Activated T-helper 1 cell treated with anti-CD3 and anti-CD28 coated beads, Interleukin-12 subunit alpha, Interleukin-12 subunit beta, Interleukin-2, Interleukin-4 antibody, amounts not matched to agents 30 ng/mL and 10 ng/mL and 1 ng/mL, durations not matched to agents 14 hours and 24 hours and 36 hours (primary cell): ENCODE measurements around the gene BICD1. TPM values are rescaled to one million over a fixed set of nuclear protein-coding genes. Genes with fewer than 3 reads are reported as not detected.
"Not testable (repeated sequence)": the region's sequence is repeated elsewhere in the genome, so short reads cannot be mapped to it uniquely, and the experiment has no call there.

Source experiments
- DNase-seq: peaks from one replicate; pipeline ENCODE4 v3.0.0; 2021; ENCODE audit warnings: low spot score
- H3K27ac Mint-ChIP-seq: one replicate; pipeline ENCODE4 v1.8.0; 2021; ENCODE audit warnings: mild to moderate bottlenecking, mixed read lengths
- H3K27me3 Mint-ChIP-seq: one replicate; pipeline ENCODE4 v1.8.0; 2022; ENCODE audit warnings: mild to moderate bottlenecking, moderate library complexity, mixed read lengths; ENCODE audit not compliant: insufficient read depth
- H3K36me3 Mint-ChIP-seq: one replicate; pipeline ENCODE4 v1.8.0; 2021; ENCODE audit warnings: low read depth, mixed read lengths
- H3K4me1 Mint-ChIP-seq: one replicate; pipeline ENCODE4 v1.8.0; 2021; ENCODE audit warnings: low read depth, mixed read lengths
- H3K4me3 Mint-ChIP-seq: one replicate; pipeline ENCODE4 v1.8.0; 2021; ENCODE audit warnings: mild to moderate bottlenecking, moderate library complexity, mixed read lengths
- H3K9me3 Mint-ChIP-seq: one replicate; pipeline ENCODE4 v1.8.0; 2021; ENCODE audit warnings: mixed read lengths
- intact Hi-C: fragments of 100-400 bp; cut with micrococcal nuclease; formaldehyde crosslinking; loops from one replicate; pipeline ENCODE4 v1.15.1; 2024
- total RNA-seq: library from RNA; stranded (reverse); gene quantifications from 2 replicates; pipeline ENCODE4 v1.2.3, GENCODE V29; 2022

Gene BICD1
- total RNA-seq, 1 donor from 2014 or later = 20.9 TPM

DNA sequence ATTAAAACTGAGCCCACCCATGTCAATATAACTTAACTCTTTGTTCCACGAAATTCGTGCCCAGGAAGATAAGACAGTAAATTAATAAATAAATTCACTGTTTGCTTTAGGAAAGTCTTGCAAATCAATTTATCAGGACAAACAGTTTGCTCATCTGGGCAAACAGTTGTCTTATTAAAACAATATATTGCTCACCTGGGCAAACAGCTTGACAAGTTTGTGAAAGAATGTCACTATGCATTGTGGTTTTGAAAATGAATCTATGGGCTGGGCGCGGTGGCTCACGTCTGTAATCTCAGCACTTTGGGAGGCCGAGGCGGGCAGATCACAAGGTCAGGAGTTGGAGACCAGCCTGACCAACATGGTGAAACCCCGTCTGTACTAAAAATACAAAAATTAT lies 80.5 kb downstream of the BICD1 start:
- intact Hi-C loops, H3K4me3 Mint-ChIP-seq, H3K36me3 Mint-ChIP-seq, H3K9me3 Mint-ChIP-seq, H3K27me3 Mint-ChIP-seq, DNase-seq, H3K4me1 Mint-ChIP-seq, H3K27ac Mint-ChIP-seq: not testable (repeated sequence)

DNA sequence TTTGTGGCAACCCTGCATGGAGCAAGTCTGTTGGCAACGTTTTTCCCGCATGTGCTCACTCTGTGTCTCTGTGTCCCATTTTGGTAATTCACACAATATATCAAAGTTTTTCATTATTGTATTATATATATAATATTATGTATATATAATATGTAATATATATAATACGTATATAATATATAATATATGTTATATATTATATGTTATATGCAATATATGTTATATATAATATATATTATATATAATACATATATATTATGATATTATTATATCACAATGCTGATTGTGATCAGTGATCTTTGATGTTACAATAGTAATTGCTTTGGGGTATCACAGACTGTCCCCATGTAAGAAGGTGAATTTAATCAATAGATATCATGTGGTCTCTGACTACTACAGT lies 84.8 kb downstream of the BICD1 start:
- no peaks in the 10 kb centered on the region for H3K4me1 Mint-ChIP-seq
- H3K9me3 Mint-ChIP-seq = peaks cover 38% of the 10 kb centered on the region
- no peaks in the 10 kb centered on the region for H3K27me3 Mint-ChIP-seq
- H3K4me3 Mint-ChIP-seq = no peak overlapping the region
- no peak for DNase-seq
- H3K27ac Mint-ChIP-seq = no peak overlapping the region
- intact Hi-C loops = no loop called here
- H3K36me3 Mint-ChIP-seq = peaks cover 8% of the 10 kb centered on the region

DNA sequence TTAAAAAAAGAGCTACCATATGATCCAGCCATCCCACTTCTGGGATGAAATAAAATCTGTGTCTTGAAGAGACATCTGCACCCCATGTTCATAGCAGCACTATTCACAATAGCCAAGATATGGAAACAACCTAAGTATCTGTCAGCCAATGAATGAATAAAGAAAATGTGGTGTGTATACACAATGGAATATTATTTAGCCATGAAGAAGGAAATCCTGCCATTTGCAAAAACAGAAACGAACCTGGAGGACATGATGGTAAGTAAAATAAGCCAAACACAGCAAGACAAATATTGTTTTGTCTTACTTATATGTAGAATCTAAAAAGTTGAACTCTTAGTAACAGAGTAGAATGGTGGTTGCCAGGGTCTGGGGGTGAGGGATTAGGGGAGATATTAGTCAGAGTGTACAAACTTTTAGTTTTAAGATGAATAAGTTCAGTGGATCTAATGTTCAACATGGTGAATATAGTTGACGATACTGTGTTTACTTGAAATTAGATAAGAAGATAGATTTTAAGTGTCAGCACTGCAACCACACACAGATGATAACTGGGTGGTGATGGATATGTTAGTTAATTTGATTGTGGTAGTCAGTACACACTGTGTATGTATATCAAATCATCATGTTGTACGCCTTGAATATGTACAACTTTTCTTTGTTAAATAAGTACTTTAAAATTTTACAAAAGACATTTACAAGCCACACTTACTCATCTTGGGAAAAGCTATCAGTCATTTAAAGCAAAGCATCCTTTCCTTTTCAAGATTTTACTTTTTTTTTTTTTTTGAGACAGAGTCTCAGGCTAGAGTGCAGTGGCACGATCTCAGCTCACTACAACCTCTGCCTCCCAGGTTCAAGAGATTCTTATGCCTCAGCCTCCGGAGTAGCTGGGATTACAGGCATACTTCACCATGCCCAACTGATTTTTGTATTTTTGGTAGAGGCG lies 89.9 kb downstream of the BICD1 start:
- H3K36me3 Mint-ChIP-seq = peaks cover 8% of the 10 kb centered on the region
- H3K4me3 Mint-ChIP-seq = no peak overlapping the region
- peaks cover 40% of the 10 kb centered on the region for H3K9me3 Mint-ChIP-seq
- H3K27ac Mint-ChIP-seq = no peak overlapping the region
- intact Hi-C loops = no loop called here
- peaks cover 11% of the 10 kb centered on the region for H3K4me1 Mint-ChIP-seq
- H3K27me3 Mint-ChIP-seq = no peaks in the 10 kb centered on the region
- no peak for DNase-seq

DNA sequence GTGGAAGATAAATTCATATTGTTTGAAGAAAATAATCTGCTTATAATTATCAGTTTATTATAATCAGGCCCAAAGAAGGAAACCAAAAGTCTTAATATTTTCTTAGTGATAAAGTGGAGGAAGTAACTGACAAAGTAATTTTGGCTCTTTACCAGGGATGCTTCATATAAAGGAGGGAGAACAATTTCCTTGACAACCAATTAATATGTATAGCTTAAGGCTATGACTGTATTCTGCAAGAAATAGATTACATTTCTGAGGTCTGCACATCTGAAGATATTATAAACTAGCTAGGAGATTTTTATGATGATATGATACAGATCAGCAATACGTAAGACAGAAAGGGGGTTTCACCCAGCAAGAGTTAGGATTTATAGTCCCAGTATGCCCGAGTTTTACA lies 90.8 kb downstream of the BICD1 start:
- Mint-ChIP-seq H3K4me3 (no peak overlapping the region), H3K9me3 (peaks cover 35% of the 10 kb centered on the region), H3K4me1 (peaks cover 11% of the 10 kb centered on the region), H3K27me3 (no peaks in the 10 kb centered on the region), H3K36me3 (peaks cover 8% of the 10 kb centered on the region), H3K27ac (no peak overlapping the region)
- intact Hi-C loops = no loop called here
- no peak for DNase-seq

DNA sequence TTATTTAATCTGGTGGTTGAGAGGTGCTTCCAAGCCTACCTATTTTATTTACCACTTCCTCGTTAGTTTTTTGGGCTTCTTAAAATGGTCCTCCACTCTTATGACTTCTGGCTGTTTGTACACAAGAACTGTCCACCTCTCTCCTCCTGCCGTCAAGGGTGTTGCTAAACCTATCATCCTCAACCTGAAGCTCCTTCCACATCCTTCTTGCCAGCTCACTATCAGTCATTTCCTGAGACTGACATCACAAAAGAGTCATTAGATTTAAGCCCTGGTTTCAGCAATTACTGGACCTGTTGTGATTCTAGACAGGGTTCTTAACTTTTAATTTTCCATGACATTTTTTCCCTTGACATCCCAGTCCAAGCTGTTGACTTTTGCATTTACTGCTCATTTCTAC lies 91.9 kb downstream of the BICD1 start:
- H3K4me1 Mint-ChIP-seq = peaks cover 11% of the 10 kb centered on the region
- H3K9me3 Mint-ChIP-seq = peaks cover 28% of the 10 kb centered on the region
- intact Hi-C loops = no loop called here
- no peaks in the 10 kb centered on the region for H3K27me3 Mint-ChIP-seq
- no peak for DNase-seq
- peaks cover 8% of the 10 kb centered on the region for H3K36me3 Mint-ChIP-seq
- no peak overlapping the region for H3K4me3 Mint-ChIP-seq
- peak overlapping the region; percentile 7 for H3K27ac Mint-ChIP-seq

DNA sequence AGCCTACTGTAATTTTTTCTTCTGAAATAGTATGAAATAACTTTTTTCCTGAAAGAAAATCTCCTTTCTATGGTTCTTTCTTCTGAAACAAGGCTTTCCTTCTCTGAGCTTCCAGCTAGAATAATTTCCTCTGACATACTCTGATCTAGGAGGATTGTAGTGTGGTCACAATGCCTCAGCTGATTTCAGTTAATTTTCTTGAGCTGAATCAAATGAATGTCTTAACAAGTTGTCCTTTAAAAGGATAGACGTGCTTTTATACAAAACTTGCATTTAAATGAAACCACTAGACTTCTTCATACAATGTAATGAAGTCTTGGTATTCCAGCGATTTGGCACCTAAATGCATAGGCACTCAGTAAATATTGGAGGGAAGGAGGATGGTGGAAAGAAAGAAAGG lies 94.4 kb downstream of the BICD1 start:
- intact Hi-C loops = no loop called here
- H3K4me1 Mint-ChIP-seq = peaks cover 11% of the 10 kb centered on the region
- DNase-seq = no peak
- H3K27ac Mint-ChIP-seq = no peak overlapping the region
- H3K4me3 Mint-ChIP-seq = no peak overlapping the region
- H3K27me3 Mint-ChIP-seq = no peaks in the 10 kb centered on the region
- peaks cover 1% of the 10 kb centered on the region for H3K36me3 Mint-ChIP-seq
- H3K9me3 Mint-ChIP-seq = peaks cover 5% of the 10 kb centered on the region

DNA sequence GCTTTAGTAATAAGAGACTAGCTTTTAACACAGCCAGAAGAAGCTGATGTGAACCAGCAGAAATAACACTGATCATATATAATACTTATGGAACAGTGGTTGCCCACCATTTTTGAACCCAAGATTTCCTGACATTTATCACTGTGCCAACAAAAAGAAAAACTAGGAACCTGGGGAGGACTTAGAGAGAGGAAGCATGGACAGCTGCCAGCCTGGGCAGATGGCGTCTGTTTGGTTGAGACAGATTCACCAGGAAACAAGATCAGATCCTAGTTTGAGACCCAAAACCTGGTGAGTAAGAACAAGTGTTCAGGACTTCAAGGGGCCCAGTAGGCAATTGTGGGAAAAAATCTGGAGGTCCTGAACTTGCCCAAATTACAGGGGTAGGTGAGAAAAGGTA lies 95.3 kb downstream of the BICD1 start:
- intact Hi-C loops = no loop called here
- no peak for DNase-seq
- no peak overlapping the region for H3K27ac Mint-ChIP-seq
- H3K36me3 Mint-ChIP-seq = no peaks in the 10 kb centered on the region
- peaks cover 11% of the 10 kb centered on the region for H3K4me1 Mint-ChIP-seq
- no peak overlapping the region for H3K4me3 Mint-ChIP-seq
- no peaks in the 10 kb centered on the region for H3K9me3 Mint-ChIP-seq
- no peaks in the 10 kb centered on the region for H3K27me3 Mint-ChIP-seq

DNA sequence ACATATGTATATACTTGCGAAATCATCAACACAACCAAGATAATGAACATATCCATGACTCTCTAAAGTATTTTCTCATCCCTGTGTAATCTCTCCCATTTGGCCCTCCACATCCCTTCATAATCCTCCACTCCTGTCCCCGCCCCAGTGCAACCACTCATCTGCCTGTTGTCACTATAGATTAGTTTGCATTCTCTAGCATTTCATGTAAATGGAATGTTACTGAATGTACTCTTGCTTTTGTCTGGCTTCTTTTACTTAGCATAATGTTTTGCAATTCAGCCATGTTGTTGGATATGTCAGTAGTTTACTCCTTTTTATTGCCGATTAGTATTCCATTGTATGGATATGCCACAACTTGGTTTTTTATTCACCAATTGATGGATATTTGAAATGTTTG lies 99.1 kb downstream of the BICD1 start:
- no peaks in the 10 kb centered on the region for H3K27me3 Mint-ChIP-seq
- H3K4me1 Mint-ChIP-seq = no peaks in the 10 kb centered on the region
- no peak overlapping the region for H3K27ac Mint-ChIP-seq
- DNase-seq = no peak
- no peak overlapping the region for H3K4me3 Mint-ChIP-seq
- H3K9me3 Mint-ChIP-seq = no peaks in the 10 kb centered on the region
- H3K36me3 Mint-ChIP-seq = no peaks in the 10 kb centered on the region
- intact Hi-C loops = no loop called here

DNA sequence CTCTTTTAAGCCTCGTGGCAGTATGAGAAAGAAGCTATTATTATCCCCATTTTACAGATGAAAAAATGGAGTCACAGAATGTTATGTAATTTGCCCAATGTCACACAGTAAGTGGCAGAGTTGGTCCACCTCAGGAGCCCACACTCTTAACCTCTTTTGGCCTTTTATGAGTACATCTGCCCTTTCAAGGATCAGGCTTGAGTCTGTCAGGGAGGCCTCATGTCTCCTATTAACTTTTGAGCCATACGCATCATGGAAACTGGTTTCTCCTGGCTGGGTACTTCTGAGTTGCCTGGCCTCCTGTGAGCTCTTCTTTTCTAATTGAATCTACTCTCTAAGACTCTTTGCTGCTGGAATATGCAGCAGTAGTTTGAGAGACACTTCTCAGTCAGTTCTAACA lies 101.7 kb downstream of the BICD1 start:
- Mint-ChIP-seq H3K27ac (no peak overlapping the region), H3K4me3 (no peak overlapping the region), H3K9me3 (no peaks in the 10 kb centered on the region), H3K4me1 (no peaks in the 10 kb centered on the region), H3K36me3 (no peaks in the 10 kb centered on the region), H3K27me3 (no peaks in the 10 kb centered on the region)
- DNase-seq = no peak
- intact Hi-C loops = no loop called here

DNA sequence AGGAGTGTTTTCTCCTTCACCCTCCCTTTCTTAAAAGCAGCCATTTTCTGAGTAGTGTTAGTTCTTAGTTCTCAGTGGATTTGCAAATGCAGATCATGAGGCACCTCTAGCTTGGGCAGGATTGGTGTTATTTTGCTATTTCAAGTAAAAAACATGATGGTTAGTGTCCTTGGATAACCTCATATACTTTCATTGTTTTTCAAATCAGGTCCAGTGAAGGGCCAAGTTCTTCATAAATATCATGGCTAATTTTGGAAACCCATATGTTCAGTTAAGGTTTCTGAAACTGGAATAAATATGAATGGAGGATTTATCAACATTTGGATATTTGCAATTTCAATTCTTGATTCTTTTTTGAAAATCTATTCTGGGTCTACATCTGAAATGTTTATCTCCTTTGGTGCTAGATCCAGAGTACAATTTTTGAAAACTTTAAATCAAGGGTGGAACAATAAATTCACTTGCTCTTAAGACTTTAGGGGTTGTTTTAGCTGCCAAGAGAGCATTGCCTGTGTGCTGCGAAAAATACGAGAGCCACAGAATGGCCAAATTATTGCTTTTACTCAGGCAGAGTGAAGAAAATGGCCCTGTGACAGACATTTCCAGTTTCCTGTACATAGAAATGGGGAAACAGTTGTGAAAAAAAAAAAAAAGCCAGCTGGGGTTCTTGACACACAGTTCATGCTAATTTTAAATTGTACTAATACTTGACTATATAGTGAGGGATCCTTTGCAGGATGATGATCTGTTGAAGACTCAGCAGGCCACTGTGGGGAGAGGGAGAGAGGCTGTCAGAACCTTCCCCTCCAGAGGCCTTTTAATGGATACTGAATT lies 104.6 kb downstream of the BICD1 start:
- H3K27ac Mint-ChIP-seq = no peak overlapping the region
- intact Hi-C loops = no loop called here
- DNase-seq = no peak
- H3K4me3 Mint-ChIP-seq = no peak overlapping the region
- no peaks in the 10 kb centered on the region for H3K4me1 Mint-ChIP-seq
- H3K27me3 Mint-ChIP-seq = no peaks in the 10 kb centered on the region
- H3K36me3 Mint-ChIP-seq = no peaks in the 10 kb centered on the region
- no peaks in the 10 kb centered on the region for H3K9me3 Mint-ChIP-seq

DNA sequence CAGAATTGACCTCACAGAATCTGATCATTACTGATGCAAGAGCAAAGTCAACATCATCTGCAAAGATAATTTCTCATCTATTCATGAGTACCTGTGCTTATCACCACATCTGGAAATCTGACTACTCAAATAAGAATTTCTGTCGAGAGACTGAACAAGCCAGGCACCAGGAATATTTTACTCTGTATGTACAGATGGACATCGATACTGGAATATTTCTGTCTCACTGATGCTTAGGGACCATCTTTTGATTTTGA lies 105.2 kb downstream of the BICD1 start:
- intact Hi-C loops = no loop called here
- no peak overlapping the region for H3K4me3 Mint-ChIP-seq
- H3K9me3 Mint-ChIP-seq = no peaks in the 10 kb centered on the region
- H3K4me1 Mint-ChIP-seq = no peaks in the 10 kb centered on the region
- no peak overlapping the region for H3K27ac Mint-ChIP-seq
- H3K36me3 Mint-ChIP-seq = no peaks in the 10 kb centered on the region
- no peaks in the 10 kb centered on the region for H3K27me3 Mint-ChIP-seq
- no peak for DNase-seq

DNA sequence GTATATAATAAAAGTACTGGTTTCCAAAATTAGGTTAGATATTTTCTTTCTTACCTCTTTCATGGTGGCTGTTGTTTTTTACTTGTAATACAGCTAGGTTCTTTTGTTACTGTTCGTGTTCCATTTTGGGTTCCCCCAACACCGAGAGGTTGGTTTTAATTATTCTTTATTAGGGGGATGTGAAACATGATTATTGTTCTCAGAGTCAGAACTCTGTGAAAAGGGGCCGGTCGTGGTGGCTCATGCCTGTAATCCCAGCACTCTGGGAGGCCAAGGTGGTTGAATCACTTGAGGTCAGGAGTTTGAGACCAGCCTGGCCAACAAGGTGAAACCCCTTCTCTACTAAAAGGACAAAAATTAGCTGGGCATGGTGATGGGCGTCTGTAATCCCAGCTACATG lies 108.1 kb downstream of the BICD1 start:
- Mint-ChIP-seq H3K9me3 (peaks cover 4% of the 10 kb centered on the region), H3K27ac (no peak overlapping the region), H3K36me3 (peaks cover 5% of the 10 kb centered on the region), H3K4me3 (no peak overlapping the region), H3K4me1 (no peaks in the 10 kb centered on the region), H3K27me3 (no peaks in the 10 kb centered on the region)
- intact Hi-C loops = no loop called here
- DNase-seq = no peak
